ENCODE results near the gene VPS54.

VPS54 gene

DNA sequence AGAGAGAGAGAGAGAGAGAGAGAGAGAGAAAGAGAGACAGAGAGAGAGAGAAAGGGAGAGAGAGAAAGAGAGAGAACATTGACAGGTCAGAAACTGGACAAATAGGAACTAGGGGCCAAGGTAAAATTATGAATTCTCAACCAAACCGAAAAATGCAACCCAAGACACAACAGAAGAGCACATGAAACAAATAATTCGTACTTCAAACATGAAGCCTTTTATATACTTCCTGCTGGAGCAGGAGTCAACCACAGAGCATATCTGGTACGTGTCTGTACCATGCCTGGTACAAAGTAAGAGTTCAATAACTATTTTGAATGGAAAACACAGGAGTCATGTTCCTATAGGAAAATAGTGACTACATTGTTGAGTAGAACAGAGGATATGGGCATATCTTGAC, 6.5 kb upstream of the VPS54 start:
- no peak for TF ChIP-seq LEF1 (IDR thresholded peaks at IDR 0.05; ENCODE audit: borderline replicate concordance)
- TF ChIP-seq FOXA1 (IDR thresholded peaks at IDR 0.05): no peak
- no peak for TF ChIP-seq L3MBTL2 (conservative IDR thresholded peaks at IDR 0.05)
- no peak for TF ChIP-seq BHLHE40 (IDR thresholded peaks at IDR 0.05; ENCODE audit: borderline replicate concordance)
- CTCF ChIA-PET: no interaction called here
- POLR2A ChIA-PET: no interaction called here
- no peak for DNase-seq (ENCODE audit: extremely low spot score)

DNA sequence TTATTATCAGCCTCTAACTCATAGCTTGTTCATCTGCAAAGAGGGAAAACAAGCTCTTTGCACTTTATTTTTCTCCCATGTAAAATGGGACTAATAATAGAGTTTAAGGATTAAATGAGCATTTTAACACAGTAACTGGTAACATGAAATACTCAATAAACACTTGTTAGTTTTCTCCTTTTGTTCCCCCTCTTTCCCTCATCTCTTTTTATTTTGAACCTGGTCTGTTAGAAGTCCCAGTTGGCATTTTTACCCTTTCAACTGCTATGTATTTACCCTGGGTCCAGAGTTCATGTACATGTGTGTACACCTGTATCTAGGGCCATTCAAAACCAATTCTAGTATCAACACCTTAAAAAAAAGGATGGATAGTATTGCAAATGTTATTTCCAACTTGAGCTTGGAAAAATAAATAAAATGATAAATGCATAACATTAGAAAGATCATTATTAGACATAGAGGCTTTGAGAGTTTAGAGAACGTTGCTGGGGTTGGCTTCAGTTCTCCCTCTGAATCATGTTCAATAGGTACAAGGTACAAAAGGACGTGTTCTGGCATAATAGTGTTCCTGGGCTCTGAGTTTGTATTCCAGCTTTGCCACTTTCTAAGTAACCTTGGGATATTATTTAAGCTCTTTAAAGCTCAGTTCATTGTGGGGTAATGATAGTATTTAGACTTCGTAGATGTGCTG, 5.2 kb upstream of the VPS54 start:
- ChIA-PET CTCF (no interaction called here), POLR2A (no interaction called here)
- TF ChIP-seq L3MBTL2 (conservative IDR thresholded peaks at IDR 0.05) (no peak), FOXK2 (IDR thresholded peaks at IDR 0.05) (no peak), NFRKB (IDR thresholded peaks at IDR 0.05) (no peak), CTBP1 (IDR thresholded peaks at IDR 0.05; ENCODE audit: borderline replicate concordance) (no peak), SP1 (IDR thresholded peaks at IDR 0.05) (no peak), SUZ12 (IDR thresholded peaks at IDR 0.05) (no peak)
- no peak for DNase-seq (ENCODE audit: extremely low spot score)

DNA sequence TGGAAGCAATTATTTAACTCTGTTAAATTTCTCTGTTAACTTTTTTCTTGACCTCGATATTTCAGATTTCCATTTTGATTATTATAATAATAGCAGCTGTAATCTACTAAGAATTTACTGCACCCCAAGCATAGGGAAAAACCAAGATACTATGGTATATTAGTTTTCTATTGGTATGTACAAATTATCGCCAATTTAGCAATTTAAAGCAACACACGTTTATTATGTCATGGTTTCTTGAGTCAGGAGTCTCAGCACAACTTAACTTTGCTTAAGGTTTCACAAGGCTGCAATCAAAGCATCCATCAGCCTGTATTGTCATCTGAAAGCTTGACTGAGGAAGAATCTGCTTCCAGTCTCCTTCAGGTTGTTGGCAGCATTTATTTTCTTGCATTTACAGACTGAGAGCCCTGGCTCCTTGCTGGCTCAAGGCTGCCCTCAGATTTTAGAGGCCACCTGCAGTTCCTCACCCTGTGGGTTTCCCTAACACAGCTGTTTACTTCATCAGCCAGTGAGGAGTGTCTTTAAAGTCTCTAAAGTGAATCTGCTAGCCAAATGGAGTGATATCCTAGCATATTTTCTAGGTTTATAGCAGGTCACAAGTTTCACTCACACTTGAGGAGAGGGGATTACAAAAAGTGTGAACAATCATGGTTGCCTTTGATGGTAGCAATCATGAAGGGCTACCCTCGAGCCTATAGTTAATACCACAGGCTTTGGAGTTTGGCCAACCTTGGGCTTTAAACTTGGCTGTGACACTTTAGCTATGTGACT, 4.4 kb upstream of the VPS54 start:
- CTCF ChIA-PET: interaction anchor here (0.6 kb wide), 1 partner anchor 195 kb away, joined by 3 read pairs; no protein-coding TSS in a partner anchor
- peak; percentile 10 for DNase-seq (ENCODE audit: extremely low spot score)
- TF ChIP-seq CTBP1 (IDR thresholded peaks at IDR 0.05; ENCODE audit: borderline replicate concordance) (no peak), NFRKB (IDR thresholded peaks at IDR 0.05) (no peak), SP1 (IDR thresholded peaks at IDR 0.05) (no peak), SUZ12 (IDR thresholded peaks at IDR 0.05) (no peak), ARNT (IDR thresholded peaks at IDR 0.05) (no peak), HDGF (IDR thresholded peaks at IDR 0.05; ENCODE audit: borderline replicate concordance) (no peak), L3MBTL2 (conservative IDR thresholded peaks at IDR 0.05) (no peak), ELF4 (IDR thresholded peaks at IDR 0.05) (no peak)
- TF ChIP-seq, protein P1, sequence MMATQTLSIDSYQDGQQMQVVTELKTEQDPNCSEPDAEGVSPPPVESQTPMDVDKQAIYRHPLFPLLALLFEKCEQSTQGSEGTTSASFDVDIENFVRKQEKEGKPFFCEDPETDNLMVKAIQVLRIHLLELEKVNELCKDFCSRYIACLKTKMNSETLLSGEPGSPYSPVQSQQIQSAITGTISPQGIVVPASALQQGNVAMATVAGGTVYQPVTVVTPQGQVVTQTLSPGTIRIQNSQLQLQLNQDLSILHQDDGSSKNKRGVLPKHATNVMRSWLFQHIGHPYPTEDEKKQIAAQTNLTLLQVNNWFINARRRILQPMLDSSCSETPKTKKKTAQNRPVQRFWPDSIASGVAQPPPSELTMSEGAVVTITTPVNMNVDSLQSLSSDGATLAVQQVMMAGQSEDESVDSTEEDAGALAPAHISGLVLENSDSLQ (IDR thresholded peaks at IDR 0.05): no peak
- POLR2A ChIA-PET: no interaction called here

DNA sequence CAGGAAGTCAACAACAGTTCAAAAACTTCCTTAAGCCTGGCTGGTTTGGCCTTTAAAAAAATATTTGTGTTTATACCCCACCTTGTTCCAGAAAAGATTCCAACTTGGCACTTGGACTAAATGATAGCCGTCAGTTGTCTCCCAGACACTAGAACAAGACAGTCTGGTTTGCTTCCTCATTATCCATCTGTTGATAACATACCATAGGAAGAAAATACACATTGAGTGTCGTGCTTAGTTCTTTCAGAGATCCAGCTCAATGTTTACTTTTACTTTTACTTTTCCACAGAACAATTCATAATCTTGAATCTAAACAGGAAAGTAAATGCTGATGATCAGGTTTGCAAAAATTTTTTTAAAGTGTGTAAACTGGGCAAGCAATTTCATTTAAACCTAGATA, 2.4 kb upstream of the VPS54 start:
- DNase-seq (ENCODE audit: extremely low spot score): no peak
- ChIA-PET CTCF (no interaction called here), POLR2A (no interaction called here)
- TF ChIP-seq ZNF384 (IDR thresholded peaks at IDR 0.05) (no peak), ARNT (IDR thresholded peaks at IDR 0.05) (no peak), CTBP1 (IDR thresholded peaks at IDR 0.05; ENCODE audit: borderline replicate concordance) (no peak), LEF1 (IDR thresholded peaks at IDR 0.05; ENCODE audit: borderline replicate concordance) (no peak), FOXA1 (IDR thresholded peaks at IDR 0.05) (no peak), SUZ12 (IDR thresholded peaks at IDR 0.05) (no peak), FOXM1 (IDR thresholded peaks at IDR 0.05; ENCODE audit: borderline replicate concordance) (no peak), SP1 (IDR thresholded peaks at IDR 0.05) (no peak), HDGF (IDR thresholded peaks at IDR 0.05; ENCODE audit: borderline replicate concordance) (no peak), FOXK2 (IDR thresholded peaks at IDR 0.05) (no peak), L3MBTL2 (conservative IDR thresholded peaks at IDR 0.05) (no peak), TARDBP (IDR thresholded peaks at IDR 0.05) (no peak), BHLHE40 (IDR thresholded peaks at IDR 0.05; ENCODE audit: borderline replicate concordance) (no peak), ELF4 (IDR thresholded peaks at IDR 0.05) (no peak), NFRKB (IDR thresholded peaks at IDR 0.05) (no peak)
- TF ChIP-seq, protein P1 (IDR thresholded peaks at IDR 0.05): no peak

DNA sequence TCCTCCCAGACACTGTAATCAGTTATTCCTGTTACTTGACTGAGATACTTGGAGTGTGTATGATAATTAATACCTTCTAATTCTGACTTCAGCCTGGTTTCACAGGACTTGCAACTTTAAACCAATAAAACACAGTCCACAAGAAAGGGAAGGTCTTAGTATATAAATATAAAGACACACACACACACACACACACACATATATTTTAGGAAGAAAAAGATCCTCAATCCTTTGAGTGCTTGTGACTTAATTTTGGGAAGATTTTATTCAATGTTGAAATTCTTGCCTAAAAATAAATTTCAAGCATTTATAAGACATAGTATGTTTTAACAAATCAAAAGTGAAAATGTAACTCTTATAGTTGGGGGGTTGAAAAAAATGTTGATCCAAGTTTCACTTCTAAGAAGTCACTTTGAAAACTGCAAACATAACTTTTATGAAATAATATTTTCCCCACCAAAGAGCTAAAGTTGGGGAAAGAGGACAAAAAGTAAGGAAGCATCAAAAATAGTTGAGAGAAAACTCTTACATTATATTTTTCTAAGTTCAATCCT, 824 bp upstream of the VPS54 start:
- DNase-seq (ENCODE audit: extremely low spot score): no peak
- CTCF ChIA-PET: interaction anchor here (0.6 kb wide), 1 partner anchor 51 kb away, joined by 4 read pairs; no protein-coding TSS in a partner anchor
- TF ChIP-seq FOXA1 (IDR thresholded peaks at IDR 0.05): no peak
- TF ChIP-seq NFRKB (IDR thresholded peaks at IDR 0.05): no peak
- no peak for TF ChIP-seq FOXM1 (IDR thresholded peaks at IDR 0.05; ENCODE audit: borderline replicate concordance)
- TF ChIP-seq ARNT (IDR thresholded peaks at IDR 0.05): no peak
- TF ChIP-seq HDGF (IDR thresholded peaks at IDR 0.05; ENCODE audit: borderline replicate concordance): no peak
- TF ChIP-seq SP1 (IDR thresholded peaks at IDR 0.05): no peak
- TF ChIP-seq, protein P1 (IDR thresholded peaks at IDR 0.05): no peak
- POLR2A ChIA-PET: no interaction called here

DNA sequence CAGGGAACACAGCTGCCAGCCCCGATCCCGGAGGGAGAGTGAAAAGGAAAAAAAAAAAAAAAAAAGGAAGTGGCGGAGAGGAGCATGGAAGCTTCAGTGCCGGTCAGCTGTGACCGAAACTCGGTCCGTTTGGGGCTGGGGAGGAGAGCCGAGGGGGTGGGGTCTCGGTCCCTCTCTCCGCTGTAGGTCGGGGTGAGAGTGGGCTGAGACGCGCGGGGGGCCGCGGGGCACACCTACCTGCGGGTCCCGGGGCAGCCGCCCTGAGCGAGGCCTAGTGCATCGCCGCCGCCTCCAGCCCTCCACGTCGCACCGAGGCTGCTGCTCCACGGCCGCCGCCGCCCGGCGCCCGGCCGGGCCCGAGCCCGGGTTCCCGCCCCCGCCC, 536 bp downstream of the VPS54 start:
- CTCF ChIA-PET: no interaction called here
- TF ChIP-seq HDGF (IDR thresholded peaks at IDR 0.05; ENCODE audit: borderline replicate concordance) (no peak), ZNF384 (IDR thresholded peaks at IDR 0.05) (peak; percentile 70; the same call in 1 of the 2 replicates), ARNT (IDR thresholded peaks at IDR 0.05) (no peak)
- POLR2A ChIA-PET: interaction anchor here (0.6 kb wide), 1 partner anchor 1255 kb away, joined by 3 read pairs; no protein-coding TSS in a partner anchor
- peak; percentile 31 for DNase-seq (ENCODE audit: extremely low spot score)
